HG02588 (cell line): ENCODE results near the gene SSBP3.

Source experiments
- ATAC-seq: cut with Tn5 transposase; IDR thresholded peaks from one replicate; pipeline ENCODE4 v1.9.1; 2021; ENCODE audit warnings: mild to moderate bottlenecking, moderate library complexity; ENCODE audit not compliant: unreplicated experiment

The SSBP3 gene

DNA sequence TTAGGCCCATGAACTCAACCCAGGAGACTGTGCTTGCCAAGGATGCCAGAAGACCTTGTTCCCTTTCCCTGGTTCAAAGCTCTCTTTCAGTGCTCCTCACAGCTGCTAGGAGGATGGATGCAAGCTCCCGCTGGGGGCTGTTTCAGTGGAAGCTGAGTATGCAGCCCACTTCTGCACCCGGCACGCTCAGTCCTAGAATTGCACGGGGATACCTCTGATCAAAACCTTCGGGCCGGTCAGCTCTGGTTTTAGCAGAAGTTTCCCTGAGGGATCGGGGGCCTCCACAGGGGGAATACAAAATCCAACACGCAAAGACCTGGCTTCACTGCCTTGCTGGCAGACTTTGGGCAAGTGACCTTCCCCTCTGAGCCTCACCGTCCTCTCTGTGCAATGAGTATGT lies 4.2 kb upstream of the SSBP3 start:
- no peak for ATAC-seq

GRCh38 chr1:54409156-54410142 lies 3.3 kb upstream of the SSBP3 start:
- ATAC-seq = peak; percentile 23

DNA sequence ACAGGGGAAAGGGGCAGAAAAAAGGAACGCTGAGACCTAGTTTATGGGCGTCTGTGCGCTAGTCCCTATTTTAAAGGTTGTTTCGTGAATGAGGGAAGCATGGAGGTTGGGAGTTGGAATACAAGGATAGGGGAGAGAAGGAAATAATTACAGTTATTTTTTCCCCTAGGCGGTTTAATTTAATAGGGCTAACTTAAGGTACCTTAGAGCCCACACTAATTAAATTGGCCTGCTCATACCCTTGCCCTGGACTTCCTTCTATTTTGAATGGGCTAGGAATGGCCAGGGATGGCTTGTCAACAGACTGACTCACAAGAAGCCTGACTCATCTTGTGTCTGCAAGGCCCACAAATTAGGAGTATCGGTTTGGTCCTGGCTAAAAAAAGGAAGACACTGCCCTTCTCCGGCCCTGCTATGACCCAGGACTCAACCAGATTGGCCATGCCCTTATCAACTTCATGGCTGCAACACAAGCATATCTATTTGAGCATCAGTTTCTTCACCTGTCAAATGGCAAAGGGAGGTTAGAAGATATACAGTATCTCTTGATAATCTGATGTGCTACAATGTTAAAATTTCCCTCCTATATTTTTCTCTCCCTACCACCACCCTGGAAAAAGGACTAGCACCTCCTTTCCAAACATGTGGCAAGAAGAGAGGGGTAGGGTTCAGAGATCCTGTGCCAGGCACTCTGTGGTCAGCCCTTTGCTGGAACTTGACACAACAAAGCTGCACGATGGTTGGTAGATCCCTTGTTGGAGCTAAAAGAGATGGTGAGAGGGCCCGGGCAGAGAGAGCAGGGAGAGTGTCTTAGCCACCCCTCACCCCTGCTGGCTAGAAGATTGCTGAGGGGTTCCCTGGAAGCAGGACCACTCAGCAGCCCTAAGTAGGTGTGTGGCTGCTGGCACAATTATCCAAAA lies 2.2 kb upstream of the SSBP3 start:
- ATAC-seq = no peak

- peak; percentile 24 for ATAC-seq
These were observed 1.4 kb upstream of the SSBP3 start for GRCh38 chr1:54407404-54408146.

DNA sequence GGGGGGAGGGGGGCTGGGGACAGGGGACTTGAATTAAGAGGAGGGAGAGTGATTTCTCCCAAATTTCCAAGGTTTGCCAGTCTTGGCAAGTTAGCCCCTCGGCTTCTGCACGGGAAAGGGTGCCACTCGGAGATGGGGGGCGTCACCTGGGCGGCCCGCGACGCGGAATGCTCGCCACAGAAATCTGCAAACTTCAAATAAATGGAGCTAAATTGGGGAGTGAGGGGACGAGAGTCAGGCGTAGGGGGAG lies 885 bp upstream of the SSBP3 start:
- no peak for ATAC-seq

- no peak for ATAC-seq
These were observed 298 bp downstream of the SSBP3 start for GRCh38 chr1:54405898-54406293.

DNA sequence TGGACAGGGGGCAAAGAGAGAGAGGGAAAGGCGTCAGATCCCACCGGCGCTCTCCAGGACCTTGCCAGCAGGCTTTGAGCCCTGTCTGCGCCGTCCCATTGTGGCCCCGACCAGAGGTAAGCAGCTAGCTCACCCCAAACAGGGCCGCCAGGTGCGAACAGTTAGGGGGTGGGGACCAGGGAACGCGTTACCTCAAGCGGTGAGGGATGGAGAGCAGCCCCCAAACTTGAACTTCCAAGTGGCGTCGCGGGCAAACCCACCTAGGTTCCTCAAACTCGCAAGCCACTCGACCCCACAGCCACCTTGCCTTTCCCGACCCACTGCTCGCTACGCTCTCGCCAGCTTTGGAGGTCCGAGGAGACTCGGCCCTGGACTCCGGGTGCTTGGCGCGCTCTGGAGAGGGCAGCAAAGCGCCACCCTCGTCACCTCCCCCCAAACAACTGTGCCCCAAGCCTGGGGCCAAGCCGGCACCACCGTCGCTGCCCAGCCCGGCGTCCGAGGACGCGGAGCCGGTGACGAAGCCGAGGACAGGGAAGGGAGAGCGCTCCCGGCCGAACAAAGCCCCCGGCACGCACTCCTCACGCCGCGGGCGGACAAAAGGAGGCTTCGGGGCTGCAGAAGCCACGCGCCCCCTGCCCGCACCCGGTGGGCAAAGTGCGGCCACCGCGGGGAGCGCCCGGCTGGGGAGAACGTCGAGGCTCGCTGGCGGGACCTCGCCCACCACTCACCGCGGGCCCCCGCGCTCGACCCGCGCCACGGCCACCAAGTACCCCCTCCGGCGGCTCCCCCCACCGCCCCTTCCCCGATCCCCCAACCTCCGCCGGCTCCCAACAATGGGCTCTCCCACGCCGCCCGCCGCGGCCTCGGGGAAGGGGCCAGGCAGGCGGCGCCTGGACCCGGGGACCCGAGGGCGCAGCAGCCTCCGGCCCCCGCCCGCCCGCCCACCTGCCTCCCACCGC lies 976 bp downstream of the SSBP3 start:
- no peak for ATAC-seq

DNA sequence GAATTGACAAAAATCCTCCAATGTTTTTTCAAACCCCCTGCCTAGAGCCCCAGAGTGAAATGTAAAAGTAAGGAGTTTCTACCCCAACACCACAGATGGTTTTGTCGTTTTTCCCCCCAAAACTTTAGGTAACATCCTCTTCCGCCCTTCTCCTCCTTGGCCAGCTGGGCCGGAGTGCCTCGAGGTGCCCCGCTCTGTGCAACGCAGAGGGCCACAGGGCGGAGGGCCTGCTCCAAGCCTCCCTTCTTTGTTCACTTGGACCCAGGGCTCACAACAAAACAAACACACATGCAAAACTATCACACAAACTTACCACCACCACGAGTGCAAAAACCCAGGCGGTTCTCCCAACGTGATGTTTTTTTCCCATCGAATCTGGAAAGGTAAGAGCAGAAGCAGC lies 1.9 kb downstream of the SSBP3 start:
- no peak for ATAC-seq

- no peak for ATAC-seq
These were observed 2.4 kb downstream of the SSBP3 start for GRCh38 chr1:54403808-54404261.

GRCh38 chr1:54403405-54403804 lies 2.8 kb downstream of the SSBP3 start:
- no peak for ATAC-seq

- no peak for ATAC-seq
These were observed 3.3 kb downstream of the SSBP3 start for GRCh38 chr1:54402896-54403295.

DNA sequence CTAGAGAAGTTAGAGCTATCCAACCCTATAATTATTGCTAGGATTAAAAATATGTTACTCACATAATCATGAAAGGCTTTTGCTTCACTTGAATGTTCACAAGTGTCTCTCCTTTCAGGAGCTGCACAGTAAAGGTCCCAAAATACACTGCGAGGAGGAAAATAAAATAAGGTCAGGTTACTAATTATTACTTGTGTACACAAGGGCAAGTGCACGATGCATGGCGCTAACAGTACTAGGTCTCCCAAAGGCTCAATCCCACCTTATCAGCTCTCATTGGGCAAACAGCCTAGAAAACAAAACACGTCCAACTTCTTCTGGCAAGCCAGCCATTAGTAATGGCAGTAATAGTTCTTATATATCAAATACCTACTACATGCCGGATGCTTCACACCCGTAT lies 4.4 kb downstream of the SSBP3 start:
- ATAC-seq = no peak

DNA sequence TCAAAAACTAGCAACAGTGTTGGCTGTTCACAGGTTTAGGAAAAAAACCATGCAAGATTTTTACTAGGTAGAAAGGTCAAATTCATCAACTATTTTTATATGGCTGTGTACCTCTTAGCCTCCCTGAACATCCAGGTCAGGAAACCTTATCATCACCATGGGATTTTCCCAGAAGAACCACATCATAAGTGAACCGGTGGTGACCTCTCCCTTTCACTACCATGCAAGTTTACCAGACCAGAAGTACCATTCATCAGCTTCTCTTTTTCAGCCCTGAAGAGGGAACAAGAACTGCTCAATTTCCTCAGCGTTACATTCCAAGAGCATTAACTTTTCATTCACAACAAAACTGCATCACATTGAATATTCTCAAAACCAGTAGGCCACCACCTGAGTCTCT lies 5.9 kb downstream of the SSBP3 start:
- no peak for ATAC-seq

- no peak for ATAC-seq
These were observed 6.4 kb downstream of the SSBP3 start for GRCh38 chr1:54399765-54400164.

GRCh38 chr1:54398963-54399528 lies 7.1 kb downstream of the SSBP3 start:
- no peak for ATAC-seq

- no peak for ATAC-seq
These were observed 8.2 kb downstream of the SSBP3 start for GRCh38 chr1:54397980-54398379.

- no peak for ATAC-seq
These were observed 9.1 kb downstream of the SSBP3 start for GRCh38 chr1:54397090-54397591.

DNA sequence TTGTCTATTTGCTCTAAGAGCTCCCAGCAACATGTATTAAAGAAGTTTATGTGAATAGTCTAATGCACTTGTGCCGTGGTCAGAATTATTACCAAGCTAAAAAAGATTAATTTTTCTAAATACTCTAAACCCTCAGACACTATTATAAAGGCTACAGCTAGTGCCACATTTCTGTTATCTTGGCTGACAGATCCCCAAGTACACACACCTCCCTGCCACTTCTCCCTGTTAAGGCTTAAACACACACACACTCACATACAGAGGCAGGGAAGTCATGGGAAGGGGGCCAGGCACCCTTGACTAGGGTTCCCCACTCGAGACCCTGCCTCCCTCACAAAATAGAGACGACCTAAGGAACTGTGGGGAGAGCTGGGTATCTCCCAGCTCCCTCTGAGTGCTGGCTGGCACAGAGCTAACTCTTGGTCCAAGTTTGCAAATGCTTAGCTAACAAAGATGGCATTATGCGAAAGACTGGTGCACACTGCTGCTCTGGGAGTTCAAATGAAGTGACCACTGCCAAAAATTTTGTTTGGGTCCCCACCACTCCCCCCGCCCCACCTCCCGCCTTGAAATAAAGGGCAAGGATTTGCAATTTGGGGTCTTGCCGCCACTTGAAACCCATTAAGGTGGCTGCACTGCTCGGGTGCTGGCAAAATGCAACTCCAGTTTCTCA lies 9.8 kb downstream of the SSBP3 start:
- ATAC-seq = no peak
